H9 (cell line): ENCODE data around the gene JMJD1C. TPM values are rescaled to one million over a fixed set of nuclear protein-coding genes. Genes with fewer than 3 reads are reported as not detected.

Source experiments
- DNase-seq: peaks from one replicate; pipeline ENCODE4 v3.0.0-alpha.2; 2017
- H2AFZ ChIP-seq: one replicate; pipeline ENCODE4 v1.6.1; 2013; ENCODE audit warnings: mild to moderate bottlenecking, low read length, control low read depth, moderate library complexity
- H2AK5ac ChIP-seq: 2 replicates; pipeline ENCODE4 v1.6.1; 2013; ENCODE audit warnings: low read length, control low read depth, mixed read lengths; ENCODE audit not compliant: insufficient read length
- H2BK120ac ChIP-seq: one replicate; pipeline ENCODE4 v1.6.1; 2013; ENCODE audit warnings: low read depth, mild to moderate bottlenecking, low read length, control low read depth, inconsistent platforms; ENCODE audit not compliant: poor library complexity, severe bottlenecking
- H2BK12ac ChIP-seq: 2 replicates; pipeline ENCODE4 v1.6.1; 2013; ENCODE audit warnings: low read length, control low read depth, mixed read lengths, low read depth; ENCODE audit not compliant: insufficient read length
- H2BK15ac ChIP-seq: 2 replicates; pipeline ENCODE4 v1.6.1; 2013; ENCODE audit warnings: low read depth, low read length, control low read depth
- H2BK20ac ChIP-seq: one replicate; pipeline ENCODE4 v1.6.1; 2013; ENCODE audit warnings: low read depth, mild to moderate bottlenecking, low read length, control low read depth, inconsistent platforms; ENCODE audit not compliant: poor library complexity, severe bottlenecking
- H2BK5ac ChIP-seq: 2 replicates; pipeline ENCODE4 v1.6.1; 2013; ENCODE audit warnings: low read length, control low read depth, mixed read lengths; ENCODE audit not compliant: insufficient read length
- H3K14ac ChIP-seq: 2 replicates; pipeline ENCODE4 v1.6.1; 2013; ENCODE audit warnings: low read length, control low read depth; ENCODE audit not compliant: insufficient read depth
- H3K18ac ChIP-seq: 2 replicates; pipeline ENCODE4 v1.6.1; 2013; ENCODE audit warnings: low read depth, mild to moderate bottlenecking, mixed read lengths, low read length, control low read depth; ENCODE audit not compliant: insufficient read length
- H3K23ac ChIP-seq: 2 replicates; pipeline ENCODE4 v1.6.1; 2013; ENCODE audit warnings: low read length, control low read depth, mixed read lengths, low read depth; ENCODE audit not compliant: insufficient read length
- H3K23me2 ChIP-seq: 2 replicates; pipeline ENCODE4 v1.6.1; 2013; ENCODE audit warnings: low read depth, mild to moderate bottlenecking, mixed read lengths, low read length, control low read depth; ENCODE audit not compliant: insufficient read length, poor library complexity, severe bottlenecking
- H3K27ac ChIP-seq: 2 replicates; pipeline ENCODE4 v1.5.1; 2013; ENCODE audit warnings: low read length, control low read depth, mixed read lengths, low read depth; ENCODE audit not compliant: insufficient read length
- H3K27me3 ChIP-seq: 2 replicates; pipeline ENCODE4 v1.6.1; 2013; ENCODE audit warnings: low read length, control low read depth, inconsistent platforms; ENCODE audit not compliant: insufficient read depth
- H3K4ac ChIP-seq: 2 replicates; pipeline ENCODE4 v1.6.1; 2013; ENCODE audit warnings: low read depth, mild to moderate bottlenecking, control low read depth, inconsistent platforms, low read length, moderate library complexity
- H3K4me1 ChIP-seq: 2 replicates; pipeline ENCODE4 v1.6.1; 2013; ENCODE audit warnings: low read length, control low read depth, inconsistent platforms; ENCODE audit not compliant: insufficient read depth
- H3K4me2 ChIP-seq: 2 replicates; pipeline ENCODE4 v1.6.1; 2013; ENCODE audit warnings: low read length, control low read depth, mixed read lengths; ENCODE audit not compliant: insufficient read length, insufficient read depth
- H3K56ac ChIP-seq: 2 replicates; pipeline ENCODE4 v1.6.1; 2013; ENCODE audit warnings: low read depth, mild to moderate bottlenecking, mixed read lengths, low read length, control low read depth; ENCODE audit not compliant: insufficient read length
- H3K79me1 ChIP-seq: 2 replicates; pipeline ENCODE4 v1.6.1; 2013; ENCODE audit warnings: low read depth, mild to moderate bottlenecking, moderate library complexity, low read length, control low read depth, inconsistent platforms; ENCODE audit not compliant: insufficient read depth, poor library complexity, severe bottlenecking
- H3K79me2 ChIP-seq: 2 replicates; pipeline ENCODE4 v1.6.1; 2013; ENCODE audit warnings: low read length, control low read depth, inconsistent platforms; ENCODE audit not compliant: insufficient read depth
- H3K9ac ChIP-seq: 2 replicates; pipeline ENCODE4 v1.6.1; 2013; ENCODE audit warnings: low read length, control low read depth, mixed read lengths; ENCODE audit not compliant: insufficient read length; ENCODE audit errors: extremely low read depth
- H3K9me3 ChIP-seq: one replicate; pipeline ENCODE4 v1.6.1; 2013; ENCODE audit warnings: low read depth, low read length, inconsistent platforms; ENCODE audit not compliant: control insufficient read depth
- H3T11ph ChIP-seq: one replicate; pipeline ENCODE4 v1.6.1; 2013; ENCODE audit warnings: mild to moderate bottlenecking, low read length, control low read depth, inconsistent platforms
- H4K20me1 ChIP-seq: one replicate; pipeline ENCODE4 v1.6.1; 2013; ENCODE audit not compliant: control insufficient read depth, insufficient read length, insufficient read depth
- H4K5ac ChIP-seq: 2 replicates; pipeline ENCODE4 v1.6.1; 2013; ENCODE audit warnings: low read depth, mild to moderate bottlenecking, mixed read lengths, low read length, control low read depth; ENCODE audit not compliant: insufficient read length
- H4K8ac ChIP-seq: replicated peaks from 2 replicates; pipeline ENCODE4 v1.6.1; 2013; ENCODE audit warnings: low read length, control low read depth, mixed read lengths, low read depth; ENCODE audit not compliant: insufficient read length
- H4K91ac ChIP-seq: 2 replicates; pipeline ENCODE4 v1.6.1; 2013; ENCODE audit warnings: low read depth, mild to moderate bottlenecking, moderate library complexity, mixed read lengths, low read length, control low read depth; ENCODE audit not compliant: insufficient read length
- H3K27ac Mint-ChIP-seq, 3 experiments: 2 replicates in 2 of 3; 3 replicates in 1 of 3; pipeline ENCODE4 v1.8.0; 2020 to 2021; ENCODE audit warnings: mixed read lengths in 3 of 3, mild to moderate bottlenecking in 1 of 3, moderate library complexity in 1 of 3
- H3K27me3 Mint-ChIP-seq: 2 replicates; pipeline ENCODE4 v1.8.0; 2021; ENCODE audit warnings: low read depth, mild to moderate bottlenecking, moderate library complexity, mixed read lengths
- H3K36me3 Mint-ChIP-seq, 3 experiments: 2 replicates in 2 of 3; 3 replicates in 1 of 3; pipeline ENCODE4 v1.8.0; 2020 to 2021; ENCODE audit warnings: low read depth in 3 of 3, mixed read lengths in 3 of 3; ENCODE audit not compliant: insufficient read depth in 1 of 3
- H3K4me1 Mint-ChIP-seq, 2 experiments: 2 replicates each; pipeline ENCODE4 v1.8.0; 2020; ENCODE audit warnings: mixed read lengths in 2 of 2
- H3K4me3 Mint-ChIP-seq, 2 experiments: 2 replicates in 1 of 2; 3 replicates in 1 of 2; pipeline ENCODE4 v1.8.0; 2020 to 2021; ENCODE audit warnings: mild to moderate bottlenecking in 2 of 2, mixed read lengths in 2 of 2, moderate library complexity in 1 of 2
- H3K9me3 Mint-ChIP-seq, 2 experiments: 2 replicates in 1 of 2; 3 replicates in 1 of 2; pipeline ENCODE4 v1.8.0; 2020; ENCODE audit warnings: mild to moderate bottlenecking in 2 of 2, mixed read lengths in 2 of 2, moderate library complexity in 1 of 2
- WGBS: extraction: QIAGEN DNeasy Blood & Tissue Kit; methylation state at CpG from one replicate; pipeline ENCODE4 v1.1.7; 2013; ENCODE audit warnings: missing lambda C conversion rate, low lambda C conversion rate, mixed read lengths; ENCODE audit not compliant: insufficient read length; ENCODE audit errors: extremely low coverage; 5-methylcytosine and 5-hydroxymethylcytosine counted together
- total RNA-seq: library from RNA; stranded (reverse); gene quantifications from 2 replicates; pipeline ENCODE4 v1.2.1, GENCODE V29; 2021
- TF ChIP-seq, protein P1 (sequence below): fragments of 200-600 bp; sonication (generic); conservative IDR thresholded peaks from 3 replicates; pipeline ENCODE4 v1.8.0; 2021; ENCODE audit warnings: antibody characterized with exemption, mild to moderate bottlenecking

JMJD1C gene
- total RNA-seq, 1 experiment from 2014 or later: 200 TPM

DNA sequence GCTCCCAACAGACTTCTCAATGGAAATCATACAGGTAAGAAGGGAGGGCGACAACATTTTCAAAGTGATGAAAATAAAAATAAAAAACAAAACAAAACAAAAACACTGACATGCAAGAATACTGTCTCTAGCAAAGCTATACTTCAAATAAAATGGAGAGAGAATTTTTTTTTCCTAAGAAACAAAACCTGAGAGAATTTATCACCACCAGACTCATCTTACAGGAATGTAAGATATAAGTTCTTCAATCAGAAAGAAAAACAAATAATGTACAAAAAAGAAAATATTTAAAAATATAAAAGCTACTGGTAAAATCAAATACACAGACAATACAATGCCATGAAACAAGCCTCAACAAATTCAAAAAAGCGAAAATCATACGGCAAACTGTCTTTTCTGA is 219.4 kb downstream of the JMJD1C start:
- peak overlapping the region in 1 of 3 experiments; percentile 21; a peak in 1 of 7 replicates for H3K27ac Mint-ChIP-seq
- H4K8ac ChIP-seq: no peak overlapping the region
- H3K27me3 Mint-ChIP-seq: no peaks in the 10 kb centered on the region
- H3K9me3 Mint-ChIP-seq: peaks cover 10 to 16% of the 10 kb centered on the region in 2 experiments
- peaks cover 78% of the 10 kb centered on the region for H3K79me2 ChIP-seq
- no peak overlapping the region for H3K4me2 ChIP-seq
- H3K56ac ChIP-seq: no peak overlapping the region
- no peak overlapping the region for H4K5ac ChIP-seq
- H2BK15ac ChIP-seq: no peak overlapping the region
- peaks cover 2% of the 10 kb centered on the region; the same call in 1 of the 2 replicates for H3K4me1 ChIP-seq
- no peak for DNase-seq
- H3K14ac ChIP-seq: no peak overlapping the region
- H3K23ac ChIP-seq: no peak overlapping the region
- H4K91ac ChIP-seq: no peak overlapping the region
- H3K79me1 ChIP-seq: peaks cover 3% of the 10 kb centered on the region
- H2BK20ac ChIP-seq: no peak overlapping the region
- no peaks in the 10 kb centered on the region for H3K9me3 ChIP-seq
- no peak overlapping the region for H3K4ac ChIP-seq
- no peak overlapping the region for H2AK5ac ChIP-seq
- H2BK120ac ChIP-seq: no peak overlapping the region
- no peaks in the 10 kb centered on the region for H3K23me2 ChIP-seq
- no peaks in the 10 kb centered on the region for H4K20me1 ChIP-seq
- no peak overlapping the region for H2BK5ac ChIP-seq
- no peak overlapping the region for H2BK12ac ChIP-seq
- WGBS: no CpG with 5 or more reads among the region's 3 CpGs
- TF ChIP-seq, protein P1, sequence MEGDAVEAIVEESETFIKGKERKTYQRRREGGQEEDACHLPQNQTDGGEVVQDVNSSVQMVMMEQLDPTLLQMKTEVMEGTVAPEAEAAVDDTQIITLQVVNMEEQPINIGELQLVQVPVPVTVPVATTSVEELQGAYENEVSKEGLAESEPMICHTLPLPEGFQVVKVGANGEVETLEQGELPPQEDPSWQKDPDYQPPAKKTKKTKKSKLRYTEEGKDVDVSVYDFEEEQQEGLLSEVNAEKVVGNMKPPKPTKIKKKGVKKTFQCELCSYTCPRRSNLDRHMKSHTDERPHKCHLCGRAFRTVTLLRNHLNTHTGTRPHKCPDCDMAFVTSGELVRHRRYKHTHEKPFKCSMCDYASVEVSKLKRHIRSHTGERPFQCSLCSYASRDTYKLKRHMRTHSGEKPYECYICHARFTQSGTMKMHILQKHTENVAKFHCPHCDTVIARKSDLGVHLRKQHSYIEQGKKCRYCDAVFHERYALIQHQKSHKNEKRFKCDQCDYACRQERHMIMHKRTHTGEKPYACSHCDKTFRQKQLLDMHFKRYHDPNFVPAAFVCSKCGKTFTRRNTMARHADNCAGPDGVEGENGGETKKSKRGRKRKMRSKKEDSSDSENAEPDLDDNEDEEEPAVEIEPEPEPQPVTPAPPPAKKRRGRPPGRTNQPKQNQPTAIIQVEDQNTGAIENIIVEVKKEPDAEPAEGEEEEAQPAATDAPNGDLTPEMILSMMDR: no peak
- 0 out of 5 replicates have a peak overlapping the region, but pooled peaks of 1 of the 2 experiments have one; percentile 21 for H3K4me3 Mint-ChIP-seq
- H3T11ph ChIP-seq: no peak overlapping the region
- peaks cover 37 to 43% of the 10 kb centered on the region in 2 experiments for H3K4me1 Mint-ChIP-seq
- H3K18ac ChIP-seq: no peak overlapping the region
- H3K9ac ChIP-seq: no peak overlapping the region
- no peak overlapping the region for H3K27ac ChIP-seq
- no peak overlapping the region for H2AFZ ChIP-seq
- H3K36me3 Mint-ChIP-seq: peaks cover 36 to 50% (median 36%) of the 10 kb centered on the region in 3 experiments
- no peaks in the 10 kb centered on the region for H3K27me3 ChIP-seq
